ENCODE measurements around the gene RHPN2. TPM values are rescaled to one million over a fixed set of nuclear protein-coding genes. Genes with fewer than 3 reads are reported as not detected.
"Not testable (repeated sequence)": the region's sequence is repeated elsewhere in the genome, so short reads cannot be mapped to it uniquely, and the experiment has no call there.

Gene RHPN2
- total and polyA plus RNA-seq, 8 donors: 5.3 to 10.1 (median 8.8) TPM

DNA sequence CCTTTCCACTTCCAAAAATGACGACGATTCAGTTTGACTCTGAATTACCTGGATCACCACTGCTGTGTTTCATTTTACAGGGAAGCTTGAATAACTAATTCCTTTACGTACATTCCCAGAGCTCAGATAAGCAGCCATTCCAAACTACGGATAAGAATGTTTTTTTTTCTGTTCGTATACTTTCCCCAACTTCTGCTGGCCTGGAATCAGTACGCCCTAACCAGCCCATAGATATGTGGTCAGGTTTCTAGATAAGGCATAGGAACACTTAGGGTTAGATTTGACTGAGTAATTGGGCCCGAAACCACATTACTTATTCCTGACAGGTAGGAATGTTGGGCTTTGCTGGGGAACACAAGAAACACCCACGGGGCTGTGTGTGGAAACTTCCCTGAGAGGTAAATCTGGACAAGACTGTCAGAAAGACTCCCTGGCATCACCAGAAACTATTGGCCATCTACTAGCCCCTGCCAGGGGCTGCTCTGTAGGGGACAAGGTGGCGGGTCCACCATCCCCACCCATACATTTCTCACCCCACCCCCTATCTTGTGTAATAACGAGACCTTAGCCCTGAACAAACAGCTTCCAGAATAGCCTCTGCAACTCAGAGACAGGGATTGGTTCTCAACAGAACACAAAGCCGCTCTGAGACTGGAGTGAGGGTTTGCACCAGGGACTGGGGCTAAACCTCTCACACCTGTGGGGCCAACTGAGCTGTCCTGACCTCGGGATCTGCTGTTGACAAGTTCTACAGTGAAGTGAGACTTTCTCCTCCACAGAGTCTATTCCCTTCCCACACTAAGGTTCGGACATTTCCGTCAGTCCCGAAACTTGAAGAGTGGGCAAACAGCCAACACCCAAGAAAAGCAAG lies 15.6 kb downstream of the RHPN2 start:
- H3K36me3 ChIP-seq: no peaks in the 10 kb centered on the region
- no peak for DNase-seq
- no peaks in the 10 kb centered on the region for H3K27me3 ChIP-seq
- intact Hi-C loops (cut with DNase I): no loop called here
- no peak for ATAC-seq
- no peaks in the 10 kb centered on the region for H3K9me3 ChIP-seq
- peaks cover 4 to 10% of the 10 kb centered on the region in 2 donors for H3K4me1 ChIP-seq
- no peak overlapping the region for H3K4me3 ChIP-seq
- TF ChIP-seq CTCF (IDR thresholded peaks at IDR 0.05): no peak
- H3K27ac ChIP-seq: no peak overlapping the region

- Histone ChIP-seq H3K27me3 (no peaks in the 10 kb centered on the region), H3K9me3 (no peaks in the 10 kb centered on the region), H3K4me1 (peaks cover under 1 to 4% of the 10 kb centered on the region in 2 donors), H3K36me3 (no peaks in the 10 kb centered on the region), H3K27ac (peak overlapping the region in 1 of 2 donors; percentile 19), H3K4me3 (no peak overlapping the region)
- TF ChIP-seq CTCF (IDR thresholded peaks at IDR 0.05): no peak
- intact Hi-C loops (cut with DNase I): no loop called here
- ATAC-seq: peak; percentile 99
- peak in 3 of 4 donors; percentile 54 to 78 (median 70) for DNase-seq
Measured at GRCh38 chr19:33047422-33047821, 17.3 kb downstream of the RHPN2 start.

DNA sequence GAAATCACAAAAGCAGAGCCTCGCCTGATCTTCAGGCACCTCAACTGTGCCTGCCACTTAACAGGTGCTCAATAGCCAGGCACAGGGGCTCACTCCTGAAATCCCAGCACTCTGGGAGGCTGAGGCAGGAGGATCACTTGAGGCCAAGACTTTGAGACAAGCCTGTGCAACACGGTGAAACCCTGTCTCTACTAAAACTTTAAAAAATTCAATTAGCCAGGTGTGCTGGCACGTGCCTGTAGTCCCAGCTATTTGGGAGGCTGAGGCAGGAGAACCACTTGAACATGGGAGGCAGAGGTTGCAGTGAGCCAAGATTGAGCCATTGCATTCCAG lies 22.9 kb downstream of the RHPN2 start:
- H3K4me3 ChIP-seq; H3K27ac ChIP-seq; DNase-seq; ATAC-seq; H3K9me3 ChIP-seq; H3K27me3 ChIP-seq; H3K36me3 ChIP-seq; H3K4me1 ChIP-seq; intact Hi-C loops (cut with DNase I): not testable (repeated sequence)

GRCh38 chr19:33040994-33041827 lies 23.5 kb downstream of the RHPN2 start:
- Histone ChIP-seq H3K27ac (no peak overlapping the region), H3K27me3 (no peaks in the 10 kb centered on the region), H3K36me3 (no peaks in the 10 kb centered on the region), H3K4me1 (no peaks in the 10 kb centered on the region), H3K4me3 (no peak overlapping the region), H3K9me3 (no peaks in the 10 kb centered on the region)
- no peak for TF ChIP-seq CTCF (IDR thresholded peaks at IDR 0.05)
- intact Hi-C loops (cut with DNase I): no loop called here
- ATAC-seq: no peak
- peak in 1 of 4 donors; percentile 51 for DNase-seq

- Histone ChIP-seq H3K4me3 (no peak overlapping the region), H3K27ac (no peak overlapping the region), H3K9me3 (no peaks in the 10 kb centered on the region), H3K4me1 (no peaks in the 10 kb centered on the region), H3K27me3 (no peaks in the 10 kb centered on the region), H3K36me3 (no peaks in the 10 kb centered on the region)
- no peak for TF ChIP-seq CTCF (IDR thresholded peaks at IDR 0.05)
- no peak for ATAC-seq
- no peak for DNase-seq
- intact Hi-C loops (cut with DNase I): no loop called here
Measured at GRCh38 chr19:33039815-33040214, 24.9 kb downstream of the RHPN2 start.
